ENCODE results near the gene TIGD6. TPM values are rescaled to one million over a fixed set of nuclear protein-coding genes. Genes with fewer than 3 reads are reported as not detected.

Gene TIGD6
- total RNA-seq, 1 donor: 4.7 TPM

DNA sequence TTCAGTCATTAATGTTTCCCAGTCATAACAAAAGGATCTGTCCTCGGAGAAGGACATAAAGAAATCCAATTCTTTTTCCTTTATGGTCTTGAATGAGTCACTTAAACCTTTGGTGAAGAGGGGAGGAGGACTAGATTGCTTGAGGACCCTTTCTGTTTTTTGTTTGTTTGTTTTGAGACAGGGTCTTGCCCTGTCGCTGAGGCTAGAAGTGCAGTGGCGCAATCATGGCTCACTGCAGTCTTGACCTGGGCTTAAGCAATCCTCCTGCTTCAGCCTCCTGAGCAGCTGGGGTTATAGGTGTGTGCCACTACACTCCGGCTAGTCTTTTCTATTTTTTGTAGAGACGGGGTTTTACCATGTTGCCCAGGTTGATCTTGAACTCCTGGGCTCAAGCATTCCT is 12.3 kb downstream of the TIGD6 start:
- H3K4me3 ChIP-seq (ENCODE audit: low read depth, low read length): no peak overlapping the region
- no peak for DNase-seq (ENCODE audit: low read depth)
- no peak for TF ChIP-seq CTCF (IDR thresholded peaks at IDR 0.05; ENCODE audit: insufficient read depth, low read depth, low read length)

DNA sequence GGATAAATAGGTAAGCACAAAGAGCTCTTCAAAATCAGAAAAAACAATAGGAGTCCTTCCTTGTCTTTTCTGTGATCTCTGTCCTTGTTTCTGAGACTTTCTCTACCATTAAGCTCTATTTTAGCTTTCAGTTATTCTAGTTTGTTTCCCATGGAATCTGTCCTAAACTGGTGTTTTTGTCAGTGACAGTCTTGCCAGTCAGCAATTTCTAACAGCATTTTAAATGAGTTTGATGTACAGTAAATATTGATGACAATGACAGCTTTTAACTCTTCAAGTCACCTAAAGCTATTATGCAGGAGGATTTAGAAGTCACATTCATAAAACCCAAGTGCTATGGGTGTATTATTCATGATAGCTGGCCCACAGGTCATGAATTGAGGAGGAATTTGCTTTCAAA is 17.9 kb downstream of the TIGD6 start:
- no peak for TF ChIP-seq CTCF (IDR thresholded peaks at IDR 0.05; ENCODE audit: insufficient read depth, low read depth, low read length)
- no peak for DNase-seq (ENCODE audit: low read depth)
- H3K4me3 ChIP-seq (ENCODE audit: low read depth, low read length): no peak overlapping the region

- H3K4me3 ChIP-seq (ENCODE audit: low read depth, low read length): no peak overlapping the region
- TF ChIP-seq CTCF (IDR thresholded peaks at IDR 0.05; ENCODE audit: insufficient read depth, low read depth, low read length): no peak
- DNase-seq (ENCODE audit: low read depth): no peak
Observed at GRCh38 chr5:149981206-149981605, 19.2 kb downstream of the TIGD6 start.

GRCh38 chr5:149979896-149980295 is 20.6 kb downstream of the TIGD6 start:
- H3K4me3 ChIP-seq (ENCODE audit: low read depth, low read length): no peak overlapping the region
- no peak for DNase-seq (ENCODE audit: low read depth)
- no peak for TF ChIP-seq CTCF (IDR thresholded peaks at IDR 0.05; ENCODE audit: insufficient read depth, low read depth, low read length)

GRCh38 chr5:149975409-149975808 is 25.0 kb downstream of the TIGD6 start:
- TF ChIP-seq CTCF (IDR thresholded peaks at IDR 0.05; ENCODE audit: insufficient read depth, low read depth, low read length): no peak
- no peak for DNase-seq (ENCODE audit: low read depth)
- no peak overlapping the region for H3K4me3 ChIP-seq (ENCODE audit: low read depth, low read length)

GRCh38 chr5:149969181-149969930 is 31.1 kb downstream of the TIGD6 start:
- no peak overlapping the region for H3K4me3 ChIP-seq (ENCODE audit: low read depth, low read length)
- DNase-seq (ENCODE audit: low read depth): no peak
- no peak for TF ChIP-seq CTCF (IDR thresholded peaks at IDR 0.05; ENCODE audit: insufficient read depth, low read depth, low read length)

DNA sequence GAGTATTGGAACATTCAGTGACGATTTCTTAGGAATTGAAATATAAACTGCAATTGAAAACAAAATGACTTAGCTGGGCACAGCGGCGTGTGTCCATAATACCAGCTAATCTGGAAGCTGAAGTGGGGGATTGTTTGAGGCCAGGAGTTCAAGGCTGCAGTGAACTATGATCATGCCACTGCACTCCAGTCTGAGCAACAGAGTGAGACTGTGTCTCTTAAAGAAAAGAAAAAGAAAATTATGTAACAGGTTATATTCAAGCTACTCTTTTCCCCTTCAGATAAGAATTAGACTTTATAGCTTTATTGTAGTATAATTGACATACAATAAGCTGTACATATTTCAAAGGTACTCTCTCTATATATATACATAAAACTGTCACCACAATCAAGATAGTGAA is 33.5 kb downstream of the TIGD6 start:
- no peak for DNase-seq (ENCODE audit: low read depth)
- no peak for TF ChIP-seq CTCF (IDR thresholded peaks at IDR 0.05; ENCODE audit: insufficient read depth, low read depth, low read length)
- no peak overlapping the region for H3K4me3 ChIP-seq (ENCODE audit: low read depth, low read length)
